Activated CD8-positive, alpha-beta T cell treated with anti-CD3 and anti-CD28 coated beads for 36 hours (primary cell): ENCODE measurements around the gene GRK6. TPM values are rescaled to one million over a fixed set of nuclear protein-coding genes. Genes with fewer than 3 reads are reported as not detected.
A peak's percentile ranks its signal among the peaks of the same experiment; 100 is the strongest.

ENCODE experiments used
- ATAC-seq: fragments of 200-7000 bp; cut with Tn5 transposase; one replicate; pipeline ENCODE4 v1.10.0; 2021; ENCODE audit warnings: mild to moderate bottlenecking, moderate library complexity
- CTCF ChIA-PET: fragments of 350-600 bp; sonication (Branson Sonifier 250); formaldehyde crosslinking; loops from one replicate; lab custom pipeline; 2021; ENCODE audit warnings: antibody characterized with exemption; lab: Charles Lee
- POLR2A ChIA-PET: fragments of 350-600 bp; sonication (Branson Sonifier 250); formaldehyde crosslinking; loops from one replicate; lab custom pipeline; 2021; ENCODE audit warnings: antibody characterized with exemption; lab: Charles Lee
- DNase-seq: peaks from one replicate; pipeline ENCODE4 v3.0.0-alpha.2; 2020
- H3K27ac Mint-ChIP-seq: one replicate; pipeline ENCODE4 v1.8.0; 2021; ENCODE audit warnings: mild to moderate bottlenecking, mixed read lengths
- H3K27me3 Mint-ChIP-seq: one replicate; pipeline ENCODE4 v1.8.0; 2021; ENCODE audit warnings: mixed read lengths
- H3K36me3 Mint-ChIP-seq: one replicate; pipeline ENCODE4 v1.8.0; 2021; ENCODE audit warnings: low read depth, mixed read lengths
- H3K4me1 Mint-ChIP-seq: one replicate; pipeline ENCODE4 v1.8.0; 2021; ENCODE audit warnings: low read depth, mixed read lengths
- H3K4me3 Mint-ChIP-seq: one replicate; pipeline ENCODE4 v1.8.0; 2021; ENCODE audit warnings: mild to moderate bottlenecking, moderate library complexity, mixed read lengths
- H3K9me3 Mint-ChIP-seq: one replicate; pipeline ENCODE4 v1.8.0; 2021; ENCODE audit warnings: mixed read lengths
- intact Hi-C: fragments of 100-400 bp; cut with micrococcal nuclease; formaldehyde crosslinking; loops from one replicate; pipeline ENCODE4 v1.10.0; 2022
- total RNA-seq, 2 experiments: library from RNA; stranded (reverse); gene quantifications; one replicate each; pipeline ENCODE4 v1.2.3, GENCODE V29; 2021
- TF ChIP-seq, protein P1 (sequence below): fragments of 200-600 bp; IDR thresholded peaks from one replicate; pipeline ENCODE4 v1.8.0; 2022; ENCODE audit warnings: antibody characterized with exemption, mild to moderate bottlenecking

GRK6 gene
- total RNA-seq, 2 experiments from 2014 or later = 133 to 137 TPM

DNA sequence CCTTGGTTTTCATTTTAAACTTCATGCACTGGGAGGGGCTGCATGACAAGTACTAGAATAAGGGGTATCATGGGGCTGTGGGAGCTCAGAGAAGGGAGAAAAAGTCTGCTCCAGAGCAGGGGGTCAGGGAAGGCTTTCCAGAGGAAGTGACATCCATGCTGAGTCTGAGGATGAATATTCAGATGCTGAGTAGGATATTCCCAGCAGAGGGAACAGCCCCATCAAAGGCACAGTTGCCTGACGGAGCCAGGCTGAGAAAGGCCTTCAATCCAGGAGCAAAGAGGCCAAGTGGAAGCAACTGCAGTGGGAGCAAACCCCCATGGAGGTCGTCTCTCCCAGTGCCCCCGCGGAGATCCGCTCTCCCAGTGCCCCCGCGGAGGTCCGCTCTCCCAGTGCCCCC lies 30.4 kb upstream of the GRK6 start:
- CTCF ChIA-PET = interaction anchor here (0.8 kb wide), 1 partner anchor 17 kb away, joined by 3 read pairs; no protein-coding TSS in a partner anchor
- H3K27ac Mint-ChIP-seq = no peak overlapping the region
- peaks cover 5% of the 10 kb centered on the region for H3K4me1 Mint-ChIP-seq

GRCh38 chr5:177396807-177397206 lies 29.7 kb upstream of the GRK6 start:
- DNase-seq = no peak
- TF ChIP-seq, protein P1, sequence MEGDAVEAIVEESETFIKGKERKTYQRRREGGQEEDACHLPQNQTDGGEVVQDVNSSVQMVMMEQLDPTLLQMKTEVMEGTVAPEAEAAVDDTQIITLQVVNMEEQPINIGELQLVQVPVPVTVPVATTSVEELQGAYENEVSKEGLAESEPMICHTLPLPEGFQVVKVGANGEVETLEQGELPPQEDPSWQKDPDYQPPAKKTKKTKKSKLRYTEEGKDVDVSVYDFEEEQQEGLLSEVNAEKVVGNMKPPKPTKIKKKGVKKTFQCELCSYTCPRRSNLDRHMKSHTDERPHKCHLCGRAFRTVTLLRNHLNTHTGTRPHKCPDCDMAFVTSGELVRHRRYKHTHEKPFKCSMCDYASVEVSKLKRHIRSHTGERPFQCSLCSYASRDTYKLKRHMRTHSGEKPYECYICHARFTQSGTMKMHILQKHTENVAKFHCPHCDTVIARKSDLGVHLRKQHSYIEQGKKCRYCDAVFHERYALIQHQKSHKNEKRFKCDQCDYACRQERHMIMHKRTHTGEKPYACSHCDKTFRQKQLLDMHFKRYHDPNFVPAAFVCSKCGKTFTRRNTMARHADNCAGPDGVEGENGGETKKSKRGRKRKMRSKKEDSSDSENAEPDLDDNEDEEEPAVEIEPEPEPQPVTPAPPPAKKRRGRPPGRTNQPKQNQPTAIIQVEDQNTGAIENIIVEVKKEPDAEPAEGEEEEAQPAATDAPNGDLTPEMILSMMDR = no peak
- Mint-ChIP-seq H3K4me3 (no peak overlapping the region), H3K4me1 (no peaks in the 10 kb centered on the region), H3K9me3 (no peaks in the 10 kb centered on the region), H3K27ac (no peak overlapping the region), H3K36me3 (no peaks in the 10 kb centered on the region), H3K27me3 (peaks cover 8% of the 10 kb centered on the region)
- CTCF ChIA-PET = no interaction called here
- no peak for ATAC-seq
- intact Hi-C loops = loop anchor here (10.0 kb wide), 1 partner anchor 82 kb away; the partner anchor contains the start of gene MXD3
- POLR2A ChIA-PET = no interaction called here

More for the DNA sequence above, 30.4 kb upstream of the GRK6 start:
- H3K36me3 Mint-ChIP-seq = no peaks in the 10 kb centered on the region
- POLR2A ChIA-PET = no interaction called here
- no peaks in the 10 kb centered on the region for H3K9me3 Mint-ChIP-seq
- ATAC-seq (no peak), DNase-seq (no peak)
- intact Hi-C loops = loop anchor here (10.0 kb wide), 1 partner anchor 81 kb away; the partner anchor contains the start of gene MXD3
- peaks cover 1% of the 10 kb centered on the region for H3K27me3 Mint-ChIP-seq
- no peak overlapping the region for H3K4me3 Mint-ChIP-seq
- TF ChIP-seq, protein P1 = no peak

- ATAC-seq = no peak
- ChIA-PET POLR2A (interaction anchor here (1.2 kb wide), 1 partner anchor 50 kb away, joined by 5 read pairs; the partner anchor contains the start of gene PRR7), CTCF (interaction anchor here (1.3 kb wide), 1 partner anchor 28 kb away, joined by 4 read pairs; no protein-coding TSS in a partner anchor)
- TF ChIP-seq, protein P1 = no peak
- no peaks in the 10 kb centered on the region for H3K36me3 Mint-ChIP-seq
- no peak for DNase-seq
- intact Hi-C loops = loop anchor here (10.0 kb wide), 1 partner anchor 83 kb away; the partner anchor contains the start of gene MXD3
- H3K27ac Mint-ChIP-seq = no peak overlapping the region
- H3K4me3 Mint-ChIP-seq = no peak overlapping the region
- peaks cover 18% of the 10 kb centered on the region for H3K27me3 Mint-ChIP-seq
- H3K4me1 Mint-ChIP-seq = peaks cover 11% of the 10 kb centered on the region
- no peaks in the 10 kb centered on the region for H3K9me3 Mint-ChIP-seq
Measured at GRCh38 chr5:177397875-177398390, 28.5 kb upstream of the GRK6 start.

GRCh38 chr5:177399997-177400868 lies 26.2 kb upstream of the GRK6 start, which contains the start of gene PFN3:
Gene PFN3 (minus strand): TSS chr5:177400661. CDS start chr5:177400576, 85 bp downstream.
- Mint-ChIP-seq H3K36me3 (no peaks in the 10 kb centered on the region), H3K27ac (no peak within 1 kb of the TSS), H3K27me3 (peaks cover 23% of the 10 kb centered on the region), H3K9me3 (no peaks in the 10 kb centered on the region), H3K4me1 (peaks cover 19% of the 10 kb centered on the region), H3K4me3 (no peak within 1 kb of the TSS)
- TF ChIP-seq, protein P1 = no peak
- POLR2A ChIA-PET = interaction anchor here (6.8 to 7.4 kb wide), 2 partner anchors 44 to 54 kb away, joined by 72 to 140 read pairs; partner anchors contain the start of gene PRR7
- ATAC-seq (no peak), DNase-seq (peak; percentile 47)
- intact Hi-C loops = loop anchor here (10.0 kb wide), 1 partner anchor 85 kb away; the partner anchor contains the start of gene MXD3
- CTCF ChIA-PET = interaction anchor here (0.9 to 10.5 kb wide), 8 partner anchors 9 to 89 kb away, joined by 3 to 415 read pairs (median 62); partner anchors contain the start of genes GRK6, MXD3 and PRR7
